HG03103 (cell line): ENCODE measurements around the gene TMIGD3.
A peak's percentile ranks its signal among the peaks of the same experiment; 100 is the strongest.

Experiments used
- ATAC-seq: cut with Tn5 transposase; IDR thresholded peaks from one replicate; pipeline ENCODE4 v1.9.1; 2021; ENCODE audit warnings: low read depth; ENCODE audit not compliant: unreplicated experiment

TMIGD3 gene

DNA sequence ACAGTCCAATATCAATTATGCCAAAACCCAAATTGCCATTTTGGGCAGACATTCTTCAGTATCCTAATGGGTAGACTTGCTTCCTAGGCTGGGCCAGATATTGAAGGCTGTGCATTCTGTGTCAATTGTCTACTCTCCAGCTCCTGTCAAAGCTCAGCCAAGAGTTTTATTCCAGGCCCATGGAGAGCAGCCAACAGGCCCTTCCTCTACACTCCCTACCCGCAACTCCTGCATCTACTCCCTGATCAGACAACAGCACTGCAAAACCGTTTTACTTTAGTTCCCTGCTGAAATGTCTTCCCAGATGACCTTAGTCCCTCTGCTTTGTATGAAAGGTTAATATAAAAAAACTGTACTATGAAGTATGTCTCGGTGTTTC, 6.6 kb upstream of the TMIGD3 start:
- ATAC-seq = no peak

DNA sequence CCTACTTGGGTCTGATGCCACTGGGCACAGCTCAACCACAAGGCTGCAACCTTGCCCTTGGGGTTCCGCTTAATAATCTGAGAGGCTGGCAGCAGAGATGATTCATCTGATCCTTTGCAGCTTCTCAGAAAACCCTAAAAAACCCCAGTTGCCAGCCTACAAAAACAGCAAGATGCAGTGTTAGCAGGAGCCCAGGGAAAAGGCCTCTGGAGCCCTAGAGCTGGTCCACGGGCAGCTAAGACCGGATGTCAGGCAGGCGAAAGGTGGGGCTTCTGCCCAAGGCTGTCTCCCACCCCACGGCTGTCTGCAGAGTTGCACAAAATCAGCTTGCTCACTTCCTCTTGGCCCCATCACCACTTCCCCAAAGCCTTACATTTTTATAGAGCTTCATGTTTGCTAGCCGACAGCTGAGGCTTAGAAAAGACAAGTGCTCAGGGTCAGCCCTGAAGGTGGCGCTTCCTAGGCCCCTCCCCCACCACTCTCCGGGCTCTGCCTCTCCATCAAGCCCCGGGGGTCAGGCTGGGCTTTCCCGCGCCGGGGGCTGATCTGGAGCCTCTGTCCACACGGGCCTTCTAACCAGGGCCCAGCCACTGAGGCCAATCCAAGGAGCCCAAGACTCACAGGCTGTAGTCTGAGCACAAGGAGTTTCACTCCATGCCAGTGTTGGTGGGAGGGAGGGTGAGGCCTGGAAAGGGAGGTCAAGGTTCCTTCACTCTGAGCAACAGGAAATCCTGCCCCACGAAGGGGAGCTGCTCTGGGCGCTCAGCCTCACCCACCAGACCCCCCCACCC, 4.2 kb upstream of the TMIGD3 start:
- no peak for ATAC-seq

DNA sequence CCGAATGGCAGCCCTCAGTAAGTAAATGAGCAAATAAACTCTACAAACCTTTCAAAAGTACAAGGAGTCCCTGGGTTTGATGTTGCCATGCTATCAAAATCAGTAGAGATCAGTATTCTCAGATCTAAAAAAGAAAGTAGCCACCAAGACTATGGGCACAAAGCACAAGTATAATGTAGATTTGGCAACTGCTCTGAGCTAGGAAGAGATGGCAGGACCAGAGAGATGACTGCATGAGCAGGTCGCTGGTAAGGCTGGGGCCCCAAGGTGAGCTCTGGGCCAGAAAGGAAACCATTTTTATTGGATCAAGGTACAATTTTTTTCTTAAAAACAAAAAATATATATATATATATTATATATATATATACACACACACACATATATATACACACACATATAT, 3.1 kb upstream of the TMIGD3 start:
- no peak for ATAC-seq

DNA sequence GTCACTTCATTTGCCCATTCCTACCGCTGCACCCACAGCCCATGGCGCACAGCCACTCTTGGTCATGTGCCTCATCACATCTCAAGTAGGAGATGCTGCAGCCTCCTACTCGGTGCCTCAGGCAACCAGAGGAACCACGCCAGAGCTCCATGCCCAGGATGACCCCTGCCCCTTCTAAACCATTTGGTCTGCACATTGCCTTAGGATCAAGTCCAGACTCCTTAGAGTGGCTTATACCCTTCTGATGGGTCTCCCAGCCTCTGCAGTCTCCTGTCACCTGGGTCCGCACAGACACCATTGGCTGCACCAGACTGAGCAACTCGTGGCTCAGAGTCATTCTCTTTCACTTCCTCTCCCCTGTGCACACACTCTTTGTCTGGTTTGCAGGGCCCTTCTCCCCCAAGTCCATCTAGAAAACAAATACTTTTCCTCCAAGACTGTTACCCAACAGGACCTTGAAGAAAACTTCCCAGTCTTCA, 2.2 kb upstream of the TMIGD3 start:
- ATAC-seq = peak; percentile 52

DNA sequence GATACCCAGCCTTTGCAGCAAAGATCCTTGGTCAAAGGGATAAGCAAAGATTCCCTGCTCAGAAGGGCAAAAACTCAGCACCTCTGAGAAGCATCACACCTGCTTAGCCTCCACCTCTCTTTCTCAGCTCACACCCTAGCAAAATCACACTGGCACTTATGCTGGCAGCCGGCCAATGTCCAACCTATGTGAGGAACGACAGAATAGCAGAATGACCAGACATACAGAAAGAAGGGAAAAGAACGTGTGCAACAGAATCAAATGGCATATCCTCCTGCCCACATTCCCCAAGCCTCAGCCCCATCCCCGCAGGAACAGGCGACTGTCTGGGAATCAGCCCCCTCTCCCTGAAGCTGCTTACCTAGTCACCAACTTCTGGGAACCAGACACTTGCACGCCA, 664 bp upstream of the TMIGD3 start:
- ATAC-seq = no peak

DNA sequence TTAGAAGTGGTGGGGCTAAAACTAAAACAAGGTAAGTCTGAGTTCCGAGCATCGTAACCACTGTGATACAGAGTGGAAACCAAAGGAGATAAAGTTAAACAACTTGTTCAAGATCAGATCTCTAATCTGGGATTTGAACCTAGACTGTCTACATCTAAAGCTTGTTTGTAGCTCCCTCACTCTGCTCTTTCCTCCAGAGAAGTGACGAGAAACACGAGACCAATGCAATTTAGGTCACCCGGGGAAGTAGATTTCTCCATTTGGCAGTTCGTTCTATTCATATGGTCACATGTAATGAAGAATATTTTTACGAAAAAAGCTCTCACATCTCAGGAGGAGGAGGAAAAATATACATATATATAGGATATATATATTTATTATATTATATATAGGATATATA, 1.8 kb downstream of the TMIGD3 start:
- ATAC-seq = no peak

DNA sequence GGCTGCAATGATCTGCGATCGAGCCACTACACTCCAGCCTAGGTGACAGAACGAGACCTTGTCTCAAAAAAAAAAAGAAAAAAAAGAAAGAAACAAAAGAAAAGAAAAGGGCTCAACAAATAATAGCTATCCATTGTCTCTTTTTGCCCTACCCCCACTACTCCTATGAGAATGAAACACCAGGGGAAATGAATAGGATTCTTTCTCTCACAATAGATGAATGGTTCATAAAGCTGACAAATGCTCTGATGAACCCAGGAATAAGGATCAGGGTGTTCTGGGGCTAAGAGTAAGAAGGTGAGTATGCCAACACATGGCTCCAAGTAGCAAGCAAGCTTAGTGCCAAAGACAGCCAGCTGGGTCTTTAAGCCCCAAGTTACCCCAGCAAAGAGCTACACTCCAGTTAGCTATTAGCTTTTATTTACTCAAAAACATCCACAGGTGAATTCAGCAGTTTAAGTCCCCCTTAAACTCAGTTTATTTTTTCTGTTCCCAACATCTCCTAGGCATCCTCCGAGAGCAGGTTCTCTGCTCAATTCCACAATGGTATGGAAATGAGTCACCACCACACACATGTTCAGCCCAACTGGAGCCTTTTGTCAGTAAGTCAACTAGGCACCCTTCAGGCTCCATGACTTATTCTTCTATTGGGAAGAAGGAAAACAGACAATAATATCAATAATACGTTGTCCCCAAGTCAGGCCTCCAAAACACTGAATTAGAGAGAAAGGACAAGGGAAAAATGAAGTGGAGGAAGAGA, 4.2 kb downstream of the TMIGD3 start:
- ATAC-seq = no peak

DNA sequence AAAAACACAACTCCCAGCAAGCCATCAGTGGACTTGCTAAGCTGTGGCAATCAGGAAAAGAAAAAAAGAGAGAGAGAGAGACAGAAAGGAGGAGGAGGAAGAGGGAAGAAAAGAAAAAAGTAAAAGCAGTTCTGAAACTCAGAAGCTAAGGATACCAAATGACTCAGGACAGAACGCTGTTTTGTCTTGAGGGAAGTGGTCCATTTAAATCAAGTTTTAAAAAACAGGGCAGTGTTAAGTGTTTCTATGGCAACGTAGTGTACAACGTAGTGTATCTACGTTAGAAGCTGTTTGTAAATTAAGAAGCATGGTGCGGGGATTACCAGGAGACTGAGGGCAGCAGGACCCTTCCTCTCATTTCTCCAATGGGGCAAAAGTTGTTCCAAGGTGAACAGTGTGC, 5.8 kb downstream of the TMIGD3 start:
- no peak for ATAC-seq

DNA sequence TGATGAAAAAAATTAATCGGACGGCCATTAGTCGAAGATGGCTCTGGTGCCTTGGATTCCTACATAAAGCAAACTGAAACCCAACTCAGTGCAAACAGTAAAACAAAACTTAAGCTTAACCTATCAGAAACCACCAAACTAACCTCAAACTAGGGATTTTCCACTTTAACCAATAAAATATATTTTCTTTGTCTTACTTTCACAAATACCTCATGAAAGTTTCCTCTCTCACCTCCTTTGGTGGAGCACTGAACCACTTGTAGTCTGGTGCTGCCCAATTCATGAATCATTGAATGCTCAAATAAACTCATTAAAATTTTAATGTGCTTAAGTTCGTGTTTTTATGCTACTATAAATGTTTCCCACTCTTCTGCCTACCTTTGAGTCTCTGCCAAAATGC, 7.0 kb downstream of the TMIGD3 start:
- ATAC-seq = no peak

DNA sequence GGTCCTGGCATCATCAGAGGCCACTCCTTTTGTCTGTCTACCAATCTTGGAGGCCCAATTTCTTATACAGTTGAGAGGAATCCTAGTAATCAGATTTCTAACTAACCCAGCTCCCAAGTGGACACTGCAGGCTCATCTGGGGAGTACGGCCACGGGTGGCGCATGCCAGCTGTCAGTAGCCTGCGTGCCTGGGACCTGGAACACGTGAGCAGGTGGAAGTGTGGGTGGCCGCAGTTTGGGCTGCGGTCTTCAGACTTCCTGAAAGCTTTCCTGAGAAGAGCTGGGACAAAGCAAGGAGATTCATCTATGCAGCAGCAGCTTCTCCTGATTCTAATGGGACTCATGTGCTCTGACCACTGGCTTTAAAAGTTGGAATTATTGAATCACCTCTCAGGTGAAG, 12.4 kb downstream of the TMIGD3 start:
- no peak for ATAC-seq

DNA sequence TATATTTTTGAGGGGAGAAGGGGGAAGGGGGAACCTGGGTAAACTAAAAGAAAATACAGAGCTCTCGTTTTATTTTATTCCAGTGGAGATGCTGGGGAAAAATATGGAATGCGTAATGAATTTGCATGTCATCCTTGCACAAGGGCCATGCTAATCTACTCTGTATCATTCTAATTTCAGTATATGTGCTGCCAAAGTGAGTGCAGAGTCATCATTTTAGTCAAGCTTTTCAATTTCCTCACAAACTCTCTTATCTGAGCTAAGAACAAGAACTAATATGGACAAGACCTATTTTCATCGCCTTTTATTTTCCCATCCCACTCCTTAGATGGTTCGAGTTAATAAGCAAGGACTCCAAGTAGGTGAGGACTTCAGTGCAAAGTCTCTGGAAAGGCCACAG, 13.2 kb downstream of the TMIGD3 start:
- ATAC-seq = no peak

DNA sequence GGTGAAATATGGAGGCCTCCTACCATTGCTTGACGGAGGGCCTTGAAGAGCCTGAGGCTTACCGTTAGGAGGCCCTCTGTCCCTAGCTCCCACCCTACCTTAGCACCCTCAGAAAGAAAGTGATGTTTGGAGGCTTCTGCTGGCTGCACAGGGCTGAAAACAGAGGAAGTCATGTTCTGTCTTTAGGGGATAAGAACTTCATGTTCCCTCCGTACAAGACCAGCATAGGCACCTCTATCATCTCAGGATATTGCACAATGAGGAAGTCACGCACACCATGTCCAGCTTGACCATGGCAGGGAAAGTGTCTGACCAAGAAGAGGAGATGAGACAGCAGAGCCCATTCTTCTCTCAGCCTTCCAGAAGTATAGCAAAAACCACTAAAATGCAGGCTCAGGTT, 13.8 kb downstream of the TMIGD3 start:
- no peak for ATAC-seq

DNA sequence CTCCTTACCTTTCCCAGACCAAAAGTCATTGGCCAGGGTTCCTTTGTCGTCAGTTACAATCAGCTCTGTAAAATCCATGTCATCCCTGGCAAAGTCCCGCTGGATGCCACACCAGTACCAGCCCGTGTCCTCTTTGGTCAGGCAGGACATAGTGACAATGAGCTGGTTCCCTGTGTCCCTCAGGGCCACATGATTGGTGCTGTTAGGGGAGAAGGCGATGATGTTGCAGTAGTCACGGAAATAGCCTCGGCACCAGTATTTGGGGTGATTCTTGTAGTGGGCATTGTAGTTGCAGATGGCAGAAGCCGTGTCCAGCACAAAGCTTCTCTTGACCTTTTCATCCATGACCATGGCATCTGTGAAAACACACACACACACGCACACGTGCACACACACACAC, 14.8 kb downstream of the TMIGD3 start:
- ATAC-seq = no peak

DNA sequence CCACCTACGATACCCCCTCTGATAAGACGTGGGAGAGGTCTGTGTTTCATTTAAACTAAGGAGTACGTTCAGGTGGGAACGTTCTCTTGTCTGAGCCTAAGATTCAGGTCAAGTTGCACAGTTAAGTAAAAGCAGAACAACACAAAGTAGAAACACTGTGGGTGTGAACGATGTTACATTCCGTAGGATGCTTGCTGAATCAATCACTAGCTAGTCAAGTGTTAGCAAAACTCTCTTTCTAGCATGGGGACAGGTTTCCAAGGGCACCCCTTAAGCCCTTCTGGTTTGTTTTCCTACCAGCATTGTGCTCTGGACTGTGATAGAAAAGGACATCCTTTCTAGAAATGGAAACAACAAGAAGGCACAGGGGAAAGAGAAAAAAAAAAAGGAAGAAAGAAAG, 16.3 kb downstream of the TMIGD3 start:
- ATAC-seq = no peak

DNA sequence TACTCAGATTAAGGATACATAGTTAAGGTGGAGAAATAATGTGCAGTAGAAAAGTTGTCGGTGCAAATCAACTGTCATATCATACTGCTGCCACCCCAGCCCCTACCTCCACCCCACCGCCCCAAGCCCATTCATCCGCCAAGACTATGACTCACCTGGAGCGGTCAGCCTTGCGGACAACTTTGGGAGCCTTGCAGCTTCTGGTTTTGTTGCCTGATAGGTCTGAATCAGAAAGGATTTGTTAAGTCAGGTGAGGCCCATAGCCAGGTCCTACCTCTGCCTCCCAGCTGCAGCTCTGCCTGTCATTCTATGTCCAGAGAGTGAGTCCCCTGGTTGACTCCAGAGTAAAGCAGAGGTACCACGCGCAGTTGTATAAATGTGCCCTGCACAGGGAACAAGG, 17.0 kb downstream of the TMIGD3 start:
- no peak for ATAC-seq

DNA sequence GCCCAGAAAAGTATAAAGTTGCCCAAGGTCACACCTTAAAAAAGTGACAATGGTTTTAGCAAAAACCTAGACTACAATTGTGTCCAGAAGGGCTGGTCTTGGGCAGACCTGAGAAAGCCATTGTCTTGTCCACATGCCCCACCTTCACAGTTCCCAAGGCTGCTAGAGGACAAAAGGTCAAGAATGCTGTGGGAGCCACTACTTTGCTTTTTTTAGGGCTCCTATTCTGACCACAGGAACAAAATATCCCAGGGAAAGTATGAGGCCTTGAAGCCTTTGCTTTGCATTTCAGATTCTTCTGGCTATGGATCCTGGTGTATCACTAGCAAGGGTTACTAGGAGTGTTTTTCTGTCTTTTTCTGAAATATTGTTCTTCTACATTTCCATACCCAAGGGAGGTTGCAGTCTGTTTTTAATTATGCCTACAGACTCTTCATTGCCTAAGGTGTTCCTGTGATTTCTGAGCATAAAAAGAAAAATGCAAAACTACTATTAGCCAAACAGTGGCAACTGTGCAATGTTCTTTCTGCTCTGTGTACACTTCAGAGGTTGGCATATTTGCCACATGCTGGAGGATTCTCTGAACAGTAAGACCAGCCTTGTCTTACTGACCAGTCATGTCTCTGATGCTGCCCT, 18.9 kb downstream of the TMIGD3 start:
- ATAC-seq = no peak

DNA sequence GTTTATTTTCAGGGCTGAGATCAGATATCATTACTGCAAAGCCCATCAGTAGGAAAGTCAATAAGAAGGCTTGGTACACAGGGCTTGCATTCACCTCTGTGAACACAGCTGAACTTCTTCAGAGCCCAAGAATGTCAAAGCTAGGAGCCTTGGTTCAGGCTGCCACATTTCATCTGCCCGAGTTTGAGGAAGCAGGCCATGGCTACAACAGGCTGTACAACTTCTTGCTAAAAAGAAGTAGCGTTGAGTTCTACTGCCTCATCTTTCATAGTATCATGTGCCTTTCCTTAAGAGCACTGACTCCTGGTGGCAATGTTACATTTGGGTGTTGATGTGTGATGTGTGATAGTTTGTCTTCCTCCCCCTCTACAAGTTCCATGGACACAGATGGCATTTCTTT, 19.6 kb downstream of the TMIGD3 start:
- ATAC-seq = no peak

DNA sequence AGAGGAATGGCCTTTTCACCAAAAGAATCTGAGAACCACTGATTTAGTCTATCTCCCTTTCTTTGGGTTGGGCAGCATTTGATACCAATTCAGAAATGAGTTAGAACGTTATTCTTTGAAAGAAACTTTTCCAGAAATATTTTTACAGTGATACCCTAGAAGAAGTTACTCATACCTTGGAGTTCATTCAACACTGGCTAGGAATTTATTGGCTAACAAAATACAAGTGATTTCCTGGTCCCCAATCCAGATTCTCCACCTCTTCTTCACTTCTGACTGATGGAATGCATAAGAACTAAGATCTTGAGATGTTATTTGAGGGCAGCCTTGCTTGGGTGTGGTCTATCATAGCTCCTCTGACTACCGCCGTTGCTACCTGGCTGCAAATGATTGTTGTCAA, 20.3 kb downstream of the TMIGD3 start:
- ATAC-seq = no peak

DNA sequence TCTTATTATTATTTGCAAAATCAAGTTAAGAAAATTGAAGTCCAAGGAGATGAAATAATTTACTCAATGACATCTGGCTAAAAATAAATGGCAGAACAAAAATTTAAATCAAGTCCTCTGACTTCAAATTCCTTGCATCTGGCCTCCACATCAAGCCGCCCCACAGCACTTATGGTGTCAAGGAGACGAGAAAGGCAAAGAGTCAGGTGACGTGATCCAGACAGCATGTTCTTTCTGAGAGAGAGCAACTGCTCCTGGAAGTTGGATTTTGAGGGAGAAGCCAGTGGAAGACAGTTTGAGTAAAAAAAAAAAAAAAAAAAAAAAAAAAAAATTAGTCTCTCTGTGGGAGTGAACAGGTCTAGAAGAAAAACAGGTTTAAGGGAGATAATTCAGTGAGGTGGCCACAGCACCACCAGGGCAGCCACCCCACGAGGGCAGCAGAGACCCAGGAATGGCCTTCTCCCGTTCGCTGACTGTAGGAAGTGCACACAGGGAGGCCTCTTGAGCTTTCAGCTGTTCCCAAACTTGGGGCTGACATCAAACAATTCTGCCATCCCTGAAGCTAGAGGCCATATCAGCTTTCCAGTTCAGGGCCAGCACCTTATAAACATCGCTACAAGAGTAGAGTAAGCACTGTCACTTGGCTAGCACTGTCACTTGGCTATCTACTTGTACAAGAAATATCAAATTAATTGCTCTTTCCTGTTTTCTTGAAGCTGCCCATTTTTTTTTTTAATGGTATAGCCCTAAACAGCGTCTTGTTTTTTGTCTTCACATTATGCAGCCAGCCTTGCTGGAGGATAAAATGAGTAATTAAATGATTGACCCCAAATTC, 21.8 kb downstream of the TMIGD3 start:
- ATAC-seq = no peak

DNA sequence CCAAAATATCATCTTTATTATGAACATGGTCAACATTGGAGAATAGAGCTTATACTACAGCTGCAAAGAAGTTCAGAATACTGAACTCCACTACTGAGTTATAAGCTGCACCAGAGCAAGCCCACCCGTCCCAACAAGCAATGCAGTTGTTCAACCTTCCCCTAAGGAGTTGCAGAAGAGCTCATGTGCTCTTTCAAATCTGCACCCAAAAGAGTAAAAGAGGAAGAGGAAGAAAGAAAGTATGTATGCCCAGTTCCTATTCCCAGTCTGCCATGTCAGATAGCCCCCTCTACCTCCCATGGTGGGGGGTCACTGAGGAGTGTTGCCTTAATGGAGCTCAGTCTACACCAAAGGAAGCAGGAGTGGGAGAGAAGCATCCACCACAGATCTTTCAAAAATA, 22.8 kb downstream of the TMIGD3 start:
- ATAC-seq = no peak
